ENCODE results near the gene AK2.
A peak's percentile ranks its signal among the peaks of the same experiment; 100 is the strongest.
"Not testable (repeated sequence)": the region's sequence is repeated elsewhere in the genome, so short reads cannot be mapped to it uniquely, and the experiment has no call there.

The AK2 gene

DNA sequence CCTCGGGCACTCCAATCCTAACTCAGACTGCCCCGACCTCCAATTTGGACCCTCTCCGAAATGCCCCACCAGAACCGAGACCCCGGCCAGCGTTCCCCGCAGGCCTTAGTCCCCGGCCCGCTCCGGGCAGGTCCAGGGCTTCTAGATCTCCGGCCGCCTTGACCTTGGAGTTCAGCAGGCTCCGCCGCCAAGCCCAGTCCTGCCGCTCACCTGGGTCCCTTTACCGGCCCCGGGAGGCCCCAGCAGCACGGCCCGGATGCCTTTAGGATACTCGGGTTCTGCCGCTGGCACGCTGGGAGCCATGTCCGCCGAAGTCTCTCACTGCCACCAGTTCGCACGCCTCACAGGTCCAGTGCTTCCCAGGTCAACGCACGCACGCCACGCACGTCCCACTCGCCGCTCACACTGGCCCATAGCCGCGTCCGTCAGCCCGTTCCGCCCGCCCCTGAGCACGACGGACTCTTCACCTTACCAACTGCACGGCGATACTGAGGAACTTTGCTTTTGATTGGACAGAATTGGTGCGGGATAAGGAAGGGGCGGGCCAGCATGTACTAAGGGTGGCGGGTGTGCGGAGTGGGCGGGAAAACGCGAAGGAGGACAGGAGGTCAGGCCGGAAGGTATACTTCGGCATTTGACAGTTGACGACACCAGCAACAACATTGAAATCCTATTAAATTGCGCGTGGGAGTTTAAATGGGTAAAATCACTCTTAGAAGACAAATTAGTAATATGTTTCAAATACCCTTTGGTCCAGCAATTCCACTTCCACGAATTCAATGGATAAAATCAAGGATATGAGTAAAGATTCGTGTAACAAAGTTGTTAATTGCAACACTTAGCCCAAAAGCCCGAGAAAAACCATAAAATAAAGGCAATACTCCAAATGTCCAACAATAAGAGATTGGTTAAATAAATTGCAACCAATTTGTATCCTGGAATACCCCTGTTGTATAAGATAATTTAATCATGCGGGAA, at the start of gene AK2:
Gene AK2, minus strand, starts transcription at position 358 of the 978 bp plus-strand sequence. Its CDS starts 55 bp downstream, at position 303.
- no peak for TF ChIP-seq ZNF274 (IDR thresholded peaks at IDR 0.05; ENCODE audit: low read depth, low read length)
- peak within 1 kb of the TSS; percentile 99 for H3K4me3 ChIP-seq (ENCODE audit: low read length)

- no peak overlapping the region for H3K4me3 ChIP-seq (ENCODE audit: low read length)
- no peak for TF ChIP-seq ZNF274 (IDR thresholded peaks at IDR 0.05; ENCODE audit: low read depth, low read length)
Measured at GRCh38 chr1:33086384-33086850, 49.7 kb upstream of the AK2 start.

DNA sequence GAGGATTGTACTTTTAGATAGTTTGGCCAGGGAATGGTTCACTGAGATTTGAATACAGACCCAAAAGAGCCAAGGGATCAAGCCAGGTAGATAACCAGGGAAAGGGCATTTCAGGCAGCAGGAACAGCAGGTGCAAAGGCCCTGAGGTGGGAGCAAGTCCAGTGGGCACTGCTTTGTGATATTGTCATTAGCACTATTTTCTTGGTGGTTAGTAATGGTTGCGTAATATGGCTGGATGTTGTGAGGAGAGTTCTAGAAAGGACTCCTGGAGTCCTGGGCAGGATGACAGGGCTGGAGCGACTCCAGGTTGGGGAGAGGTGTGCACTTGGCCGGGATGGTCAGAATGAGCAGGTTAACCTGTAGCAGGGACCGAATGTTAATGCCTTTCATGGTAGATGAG, 48.6 kb upstream of the AK2 start:
- no peak overlapping the region for H3K4me3 ChIP-seq (ENCODE audit: low read length)
- TF ChIP-seq ZNF274 (IDR thresholded peaks at IDR 0.05; ENCODE audit: low read depth, low read length): no peak

GRCh38 chr1:33082575-33083108, 46.0 kb upstream of the AK2 start:
- no peak for TF ChIP-seq ZNF274 (IDR thresholded peaks at IDR 0.05; ENCODE audit: low read depth, low read length)
- no peak overlapping the region for H3K4me3 ChIP-seq (ENCODE audit: low read length)

GRCh38 chr1:33081554-33082305, 45.0 kb upstream of the AK2 start:
- peak overlapping the region; percentile 60; the same call in 1 of the 2 replicates for H3K4me3 ChIP-seq (ENCODE audit: low read length)
- no peak for TF ChIP-seq ZNF274 (IDR thresholded peaks at IDR 0.05; ENCODE audit: low read depth, low read length)

DNA sequence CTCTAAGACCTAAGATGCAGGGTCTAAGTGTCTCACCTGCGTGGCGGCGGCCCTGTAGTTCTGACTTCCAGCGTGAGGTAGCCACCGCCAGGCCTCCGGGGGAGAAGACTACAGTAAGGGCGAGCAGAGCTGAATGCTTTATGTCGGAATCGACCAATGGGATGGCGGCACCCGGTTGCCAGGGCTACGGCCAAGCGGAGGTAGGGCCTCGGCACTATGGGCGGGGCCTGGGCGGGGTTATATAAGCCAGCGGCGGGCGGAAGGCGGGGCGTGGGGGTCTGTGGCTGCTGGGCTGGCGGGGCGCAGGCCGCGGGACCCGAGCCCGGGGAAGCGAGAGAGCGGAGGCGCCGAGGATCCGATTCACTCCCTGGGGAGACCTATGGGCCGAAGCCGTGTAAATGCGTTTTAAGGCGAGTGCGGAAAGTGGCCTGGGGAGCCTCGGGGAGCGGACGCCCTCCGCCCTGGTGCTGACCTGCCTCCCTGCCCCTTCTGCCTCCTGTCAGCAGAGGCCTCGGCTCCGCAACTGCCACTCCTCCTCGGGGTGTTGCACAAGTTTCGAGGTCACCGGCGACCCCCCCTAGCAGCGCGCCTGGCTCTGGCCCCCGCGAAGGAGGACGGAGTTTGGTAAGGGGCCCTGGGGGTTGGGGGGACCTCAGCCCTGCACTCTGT, 44.3 kb upstream of the AK2 start, which contains the start of gene AZIN2:
Gene AZIN2, plus strand, starts transcription at position 269 of the 669 bp plus-strand sequence. CDS start 1,097 bp downstream, outside the sequence.
- H3K4me3 ChIP-seq (ENCODE audit: low read length): peak within 1 kb of the TSS; percentile 60
- no peak for TF ChIP-seq ZNF274 (IDR thresholded peaks at IDR 0.05; ENCODE audit: low read depth, low read length)

- peak overlapping the region; percentile 58 for H3K4me3 ChIP-seq (ENCODE audit: low read length)
- TF ChIP-seq ZNF274 (IDR thresholded peaks at IDR 0.05; ENCODE audit: low read depth, low read length): no peak
Measured at GRCh38 chr1:33080373-33080772, 43.7 kb upstream of the AK2 start.

GRCh38 chr1:33078030-33078591, 41.4 kb upstream of the AK2 start:
- no peak overlapping the region for H3K4me3 ChIP-seq (ENCODE audit: low read length)
- no peak for TF ChIP-seq ZNF274 (IDR thresholded peaks at IDR 0.05; ENCODE audit: low read depth, low read length)

GRCh38 chr1:33074193-33074945, 37.7 kb upstream of the AK2 start:
- no peak overlapping the region for H3K4me3 ChIP-seq (ENCODE audit: low read length)
- no peak for TF ChIP-seq ZNF274 (IDR thresholded peaks at IDR 0.05; ENCODE audit: low read depth, low read length)

DNA sequence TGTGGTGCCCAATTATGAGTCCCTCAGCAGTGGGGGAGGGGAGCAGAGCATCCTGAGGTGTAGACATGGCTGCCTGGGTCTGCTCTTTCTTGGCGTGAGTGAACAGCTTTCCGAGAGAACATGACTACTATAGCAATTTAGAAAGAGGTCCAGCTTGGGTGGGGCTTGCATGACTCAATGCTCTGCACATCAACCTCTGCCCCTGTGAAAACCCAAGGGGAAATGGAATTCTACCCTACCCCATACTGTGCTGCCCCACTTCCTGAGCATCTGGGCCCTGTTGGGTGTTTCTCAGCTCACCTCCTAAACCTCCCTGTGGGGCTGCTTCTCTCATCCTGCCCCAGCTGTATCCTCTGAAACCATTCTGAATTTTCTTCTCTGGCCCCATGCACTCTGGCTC, 36.0 kb upstream of the AK2 start:
- H3K4me3 ChIP-seq (ENCODE audit: low read length): no peak overlapping the region
- no peak for TF ChIP-seq ZNF274 (IDR thresholded peaks at IDR 0.05; ENCODE audit: low read depth, low read length)

GRCh38 chr1:33070628-33071027, 33.9 kb upstream of the AK2 start:
- TF ChIP-seq ZNF274 (IDR thresholded peaks at IDR 0.05; ENCODE audit: low read depth, low read length): no peak
- no peak overlapping the region for H3K4me3 ChIP-seq (ENCODE audit: low read length)

- not testable (repeated sequence) for H3K4me3 ChIP-seq (ENCODE audit: low read length)
Measured at GRCh38 chr1:33068108-33068507, 31.4 kb upstream of the AK2 start.

GRCh38 chr1:33066477-33066876, 29.8 kb upstream of the AK2 start:
- not testable (repeated sequence) for H3K4me3 ChIP-seq (ENCODE audit: low read length)

All from GM08714 (cell line).